ENCODE data around the gene TEX9.
A peak's percentile ranks its signal among the peaks of the same experiment; 100 is the strongest.

TEX9 gene

DNA sequence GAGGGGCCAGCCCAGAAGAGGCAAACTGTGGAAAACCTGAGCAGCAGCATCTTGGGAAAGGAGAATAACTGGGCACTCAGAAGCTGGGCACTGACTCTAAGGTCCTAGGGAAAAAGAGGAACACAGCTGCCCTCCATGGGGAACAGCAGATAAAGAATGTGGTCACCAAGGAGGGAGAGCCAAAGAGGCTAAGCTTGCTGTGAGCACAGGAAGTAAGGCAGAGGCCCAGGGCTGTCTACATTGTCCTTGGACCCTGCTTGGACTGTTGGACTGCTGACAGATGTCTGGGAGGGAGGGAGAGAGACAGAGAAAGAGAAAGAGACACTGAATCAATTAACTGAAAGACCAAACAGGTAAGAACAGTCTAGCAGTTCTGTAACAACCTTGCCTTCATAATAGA lies 104.3 kb downstream of the TEX9 start:
- TF ChIP-seq, protein P1, sequence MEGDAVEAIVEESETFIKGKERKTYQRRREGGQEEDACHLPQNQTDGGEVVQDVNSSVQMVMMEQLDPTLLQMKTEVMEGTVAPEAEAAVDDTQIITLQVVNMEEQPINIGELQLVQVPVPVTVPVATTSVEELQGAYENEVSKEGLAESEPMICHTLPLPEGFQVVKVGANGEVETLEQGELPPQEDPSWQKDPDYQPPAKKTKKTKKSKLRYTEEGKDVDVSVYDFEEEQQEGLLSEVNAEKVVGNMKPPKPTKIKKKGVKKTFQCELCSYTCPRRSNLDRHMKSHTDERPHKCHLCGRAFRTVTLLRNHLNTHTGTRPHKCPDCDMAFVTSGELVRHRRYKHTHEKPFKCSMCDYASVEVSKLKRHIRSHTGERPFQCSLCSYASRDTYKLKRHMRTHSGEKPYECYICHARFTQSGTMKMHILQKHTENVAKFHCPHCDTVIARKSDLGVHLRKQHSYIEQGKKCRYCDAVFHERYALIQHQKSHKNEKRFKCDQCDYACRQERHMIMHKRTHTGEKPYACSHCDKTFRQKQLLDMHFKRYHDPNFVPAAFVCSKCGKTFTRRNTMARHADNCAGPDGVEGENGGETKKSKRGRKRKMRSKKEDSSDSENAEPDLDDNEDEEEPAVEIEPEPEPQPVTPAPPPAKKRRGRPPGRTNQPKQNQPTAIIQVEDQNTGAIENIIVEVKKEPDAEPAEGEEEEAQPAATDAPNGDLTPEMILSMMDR (IDR thresholded peaks at IDR 0.05; ENCODE audit: unreplicated experiment in 3 of 3): no peak
- Mint-ChIP-seq H3K4me3 (no peak overlapping the region), H3K9me3 (no peaks in the 10 kb centered on the region), H3K27me3 (ENCODE audit: low read depth) (peaks cover 6% of the 10 kb centered on the region), H3K36me3 (ENCODE audit: low read depth) (no peaks in the 10 kb centered on the region), H3K27ac (peak overlapping the region; percentile 83 to 96 (median 91)), H3K4me1 (peaks cover 16% of the 10 kb centered on the region)

DNA sequence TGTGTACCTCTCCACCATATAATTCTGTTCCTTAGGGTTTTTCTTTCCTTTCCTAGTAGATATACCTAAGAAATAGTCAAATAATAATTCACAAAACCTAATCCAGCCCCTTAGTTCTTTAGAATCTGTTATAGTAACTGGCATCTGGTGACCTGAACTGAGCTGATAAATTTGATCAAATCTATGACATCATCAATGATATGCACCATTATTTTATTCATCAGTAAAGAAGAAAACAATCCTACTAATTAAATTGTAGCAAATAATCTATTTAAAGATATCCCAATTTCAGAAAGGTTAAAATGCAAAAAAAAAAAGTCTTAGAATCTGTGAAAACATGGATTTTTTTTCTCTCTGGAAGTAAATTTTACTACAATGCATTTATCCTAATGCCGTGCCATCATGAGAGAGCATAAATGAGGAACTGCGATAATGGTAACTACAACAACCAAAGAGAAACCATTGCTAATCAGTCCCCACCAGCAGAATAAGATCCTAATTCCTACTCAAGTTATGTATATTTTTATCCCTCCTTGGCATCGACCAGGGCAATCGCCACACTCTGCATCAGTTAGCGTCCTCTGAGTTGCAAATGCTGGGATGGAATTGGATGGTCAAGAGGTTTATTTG lies 106.3 kb downstream of the TEX9 start:
- no peak overlapping the region for H3K4me3 Mint-ChIP-seq
- TF ChIP-seq, protein P1 (IDR thresholded peaks at IDR 0.05; ENCODE audit: unreplicated experiment in 3 of 3): no peak
- H3K36me3 Mint-ChIP-seq (ENCODE audit: low read depth): no peaks in the 10 kb centered on the region

GRCh38 chr15:56472278-56472677 lies 107.1 kb downstream of the TEX9 start:
- H3K27me3 Mint-ChIP-seq (ENCODE audit: low read depth): peaks cover 6% of the 10 kb centered on the region

More for the DNA sequence above, 106.3 kb downstream of the TEX9 start:
- Mint-ChIP-seq H3K27me3 (ENCODE audit: low read depth) (peaks cover 6% of the 10 kb centered on the region), H3K9me3 (peaks cover 3% of the 10 kb centered on the region), H3K4me1 (peaks cover 8% of the 10 kb centered on the region), H3K27ac (no peak overlapping the region)

DNA sequence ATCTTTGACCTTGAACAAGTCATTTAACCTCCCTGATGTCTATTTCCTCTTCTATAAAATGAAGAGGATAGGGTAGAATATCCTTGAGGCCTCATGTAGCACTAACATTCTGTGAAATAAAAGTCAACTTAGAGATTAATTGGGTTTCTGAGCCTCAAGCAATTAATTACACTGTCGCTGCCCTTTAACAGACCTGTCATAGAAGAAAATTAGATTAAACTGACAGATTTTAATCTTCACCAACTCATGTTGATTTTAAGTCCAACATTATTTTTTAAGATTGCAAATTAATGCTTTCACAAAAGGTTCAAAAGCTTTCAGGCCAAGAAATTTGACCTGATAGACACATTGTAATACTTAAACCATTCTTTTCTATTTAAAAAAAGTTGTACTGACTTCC lies 107.8 kb downstream of the TEX9 start:
- H3K4me1 Mint-ChIP-seq: peaks cover 8% of the 10 kb centered on the region

More at GRCh38 chr15:56472278-56472677, 107.1 kb downstream of the TEX9 start:
- no peaks in the 10 kb centered on the region for H3K36me3 Mint-ChIP-seq (ENCODE audit: low read depth)
- TF ChIP-seq, protein P1 (IDR thresholded peaks at IDR 0.05; ENCODE audit: unreplicated experiment in 3 of 3): no peak
- no peak overlapping the region for H3K27ac Mint-ChIP-seq
- peaks cover 3% of the 10 kb centered on the region for H3K9me3 Mint-ChIP-seq
- no peak overlapping the region for H3K4me3 Mint-ChIP-seq
- H3K4me1 Mint-ChIP-seq: peaks cover 8% of the 10 kb centered on the region

DNA sequence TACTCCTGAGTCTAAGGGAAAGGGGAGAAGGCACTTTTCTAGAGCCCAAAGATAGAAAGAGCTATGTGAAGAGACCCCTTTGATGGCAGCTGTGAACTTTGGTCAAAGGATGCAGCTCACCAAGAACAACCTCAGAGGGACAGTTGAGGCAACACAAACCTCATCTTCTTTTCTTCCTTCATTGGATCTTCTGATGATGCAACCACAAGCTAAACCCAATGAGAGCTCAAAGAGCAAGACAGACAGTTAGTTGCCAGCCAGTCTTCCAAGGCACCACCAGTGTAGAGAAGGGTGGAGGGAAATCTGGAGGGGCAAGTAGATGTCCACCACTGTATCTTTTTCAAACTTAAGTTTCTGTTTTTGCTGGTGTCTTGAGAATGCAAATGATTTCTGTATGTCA lies 110.1 kb downstream of the TEX9 start:
- Mint-ChIP-seq H3K4me3 (no peak overlapping the region), H3K36me3 (ENCODE audit: low read depth) (peaks cover 4% of the 10 kb centered on the region), H3K9me3 (peaks cover 10% of the 10 kb centered on the region)

More for the DNA sequence above, 107.8 kb downstream of the TEX9 start:
- peaks cover 6% of the 10 kb centered on the region for H3K27me3 Mint-ChIP-seq (ENCODE audit: low read depth)
- no peaks in the 10 kb centered on the region for H3K36me3 Mint-ChIP-seq (ENCODE audit: low read depth)
- TF ChIP-seq, protein P1 (IDR thresholded peaks at IDR 0.05; ENCODE audit: unreplicated experiment in 3 of 3): no peak
- H3K4me3 Mint-ChIP-seq: no peak overlapping the region
- peaks cover 3% of the 10 kb centered on the region for H3K9me3 Mint-ChIP-seq
- H3K27ac Mint-ChIP-seq: no peak overlapping the region

More for the DNA sequence above, 110.1 kb downstream of the TEX9 start:
- TF ChIP-seq, protein P1 (IDR thresholded peaks at IDR 0.05; ENCODE audit: unreplicated experiment in 3 of 3): no peak
- Mint-ChIP-seq H3K27ac (no peak overlapping the region), H3K4me1 (no peaks in the 10 kb centered on the region), H3K27me3 (ENCODE audit: low read depth) (no peaks in the 10 kb centered on the region)
